ENCODE measurements around the gene SPPL2B. TPM values are rescaled to one million over a fixed set of nuclear protein-coding genes. Genes with fewer than 3 reads are reported as not detected.

SPPL2B gene
- total and polyA plus RNA-seq, 9 donors: 1.5 to 66.6 (median 47.9) TPM

DNA sequence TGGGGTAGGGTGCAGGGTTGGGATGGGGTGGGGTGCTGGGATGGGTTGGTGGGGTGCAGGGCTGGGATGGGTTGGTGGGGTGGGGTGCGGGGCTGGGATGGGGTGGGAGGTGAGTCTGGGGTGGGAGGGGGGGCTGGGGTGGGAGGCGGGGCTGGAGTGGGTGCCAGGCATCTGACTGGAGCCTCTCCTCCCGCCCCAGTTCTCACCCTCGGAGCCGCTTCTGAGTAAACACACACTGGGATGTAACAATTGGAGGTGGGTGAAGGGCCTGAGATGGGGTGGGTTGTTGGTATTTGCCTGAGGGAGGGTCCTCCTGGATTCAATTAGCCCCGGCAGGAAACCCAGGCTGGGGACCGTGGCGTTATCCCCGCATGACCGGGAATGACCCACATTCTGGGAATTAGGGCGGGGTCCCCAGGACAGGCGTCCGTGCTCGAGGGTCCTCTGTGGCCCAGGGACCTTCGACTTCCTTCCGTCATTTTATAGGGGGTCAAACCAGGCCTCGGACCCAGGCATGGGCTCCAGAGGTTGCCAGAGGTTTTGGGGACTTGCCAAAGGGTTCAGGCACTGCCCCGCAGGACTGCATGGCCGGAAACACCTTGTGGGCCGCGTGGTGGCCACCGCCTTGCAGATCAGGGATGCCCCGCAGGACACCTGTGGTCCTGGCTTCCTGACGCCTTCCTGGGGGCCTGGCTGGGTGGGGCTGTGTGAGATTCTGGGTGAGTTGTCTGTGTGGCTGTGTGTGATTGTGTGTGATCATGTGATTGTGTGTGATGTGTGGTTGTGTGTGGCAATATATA, 33.0 kb downstream of the SPPL2B start:
- DNase-seq: no peak
- H3K27me3 ChIP-seq: no peaks in the 10 kb centered on the region
- H3K4me1 ChIP-seq (ENCODE audit: insufficient read depth): no peaks in the 10 kb centered on the region
- TF ChIP-seq, protein P1, sequence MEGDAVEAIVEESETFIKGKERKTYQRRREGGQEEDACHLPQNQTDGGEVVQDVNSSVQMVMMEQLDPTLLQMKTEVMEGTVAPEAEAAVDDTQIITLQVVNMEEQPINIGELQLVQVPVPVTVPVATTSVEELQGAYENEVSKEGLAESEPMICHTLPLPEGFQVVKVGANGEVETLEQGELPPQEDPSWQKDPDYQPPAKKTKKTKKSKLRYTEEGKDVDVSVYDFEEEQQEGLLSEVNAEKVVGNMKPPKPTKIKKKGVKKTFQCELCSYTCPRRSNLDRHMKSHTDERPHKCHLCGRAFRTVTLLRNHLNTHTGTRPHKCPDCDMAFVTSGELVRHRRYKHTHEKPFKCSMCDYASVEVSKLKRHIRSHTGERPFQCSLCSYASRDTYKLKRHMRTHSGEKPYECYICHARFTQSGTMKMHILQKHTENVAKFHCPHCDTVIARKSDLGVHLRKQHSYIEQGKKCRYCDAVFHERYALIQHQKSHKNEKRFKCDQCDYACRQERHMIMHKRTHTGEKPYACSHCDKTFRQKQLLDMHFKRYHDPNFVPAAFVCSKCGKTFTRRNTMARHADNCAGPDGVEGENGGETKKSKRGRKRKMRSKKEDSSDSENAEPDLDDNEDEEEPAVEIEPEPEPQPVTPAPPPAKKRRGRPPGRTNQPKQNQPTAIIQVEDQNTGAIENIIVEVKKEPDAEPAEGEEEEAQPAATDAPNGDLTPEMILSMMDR (IDR thresholded peaks at IDR 0.05): no peak
- TF ChIP-seq POLR2A (IDR thresholded peaks at IDR 0.05) (no peak), EP300 (IDR thresholded peaks at IDR 0.05) (no peak)
- H3K4me3 ChIP-seq: no peak overlapping the region
- no peak overlapping the region for H3K27ac ChIP-seq
- 32 to 36% (median 34%) methylated on average over 23 to 24 of the region's 24 CpGs for WGBS, 3 donors
- intact Hi-C loops (cut with DNase I): no loop called here
- no peaks in the 10 kb centered on the region for H3K9me3 ChIP-seq
- no peaks in the 10 kb centered on the region for H3K36me3 ChIP-seq

DNA sequence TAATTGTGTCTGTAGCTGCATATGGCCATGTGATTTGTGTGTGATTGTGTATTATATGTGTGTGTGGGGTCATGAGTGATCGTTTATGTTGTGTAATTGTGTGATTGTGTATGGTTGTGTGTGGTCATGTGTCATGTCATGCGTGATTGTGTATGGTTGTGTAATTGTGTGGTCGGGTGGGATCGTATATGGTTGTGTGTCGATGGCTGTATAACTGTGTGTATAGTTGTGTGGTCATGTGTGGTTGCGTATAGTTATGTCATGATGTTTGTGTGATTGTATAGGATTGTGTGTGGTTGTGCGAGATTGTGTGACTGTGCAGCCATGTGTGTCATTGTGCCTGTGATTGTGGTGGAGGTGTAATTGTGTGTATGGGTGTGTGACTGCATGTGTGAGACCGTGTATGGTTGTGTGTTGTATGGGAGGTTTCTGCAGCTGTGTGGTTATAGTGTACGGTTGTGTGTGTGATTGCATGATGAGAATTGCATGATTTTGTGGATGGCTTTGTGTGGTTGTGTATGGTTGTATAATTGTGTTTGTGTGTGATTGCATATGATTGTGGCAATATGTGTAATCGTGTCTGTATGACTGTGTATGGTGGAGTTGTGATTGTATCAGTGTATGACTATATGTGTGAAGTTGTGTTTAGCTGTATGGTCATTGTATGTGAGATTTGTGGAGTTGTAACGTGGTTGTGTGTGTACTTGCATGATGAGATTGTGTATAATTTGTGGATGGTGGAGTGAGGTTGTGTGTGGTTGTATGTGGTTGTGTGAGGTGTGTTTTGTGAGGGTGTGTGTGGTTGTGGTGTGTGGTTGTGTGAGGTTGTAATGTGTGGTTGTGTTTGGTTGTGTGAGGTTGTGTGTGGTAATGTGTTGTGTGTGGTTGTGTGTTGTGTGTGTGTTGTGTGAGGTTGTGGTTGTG, 33.8 kb downstream of the SPPL2B start:
- H3K4me1 ChIP-seq (ENCODE audit: insufficient read depth): no peaks in the 10 kb centered on the region
- 89 to 92% (median 92%) methylated on average over 11 of the region's 11 CpGs for WGBS, 3 donors
- intact Hi-C loops (cut with DNase I): no loop called here

DNA sequence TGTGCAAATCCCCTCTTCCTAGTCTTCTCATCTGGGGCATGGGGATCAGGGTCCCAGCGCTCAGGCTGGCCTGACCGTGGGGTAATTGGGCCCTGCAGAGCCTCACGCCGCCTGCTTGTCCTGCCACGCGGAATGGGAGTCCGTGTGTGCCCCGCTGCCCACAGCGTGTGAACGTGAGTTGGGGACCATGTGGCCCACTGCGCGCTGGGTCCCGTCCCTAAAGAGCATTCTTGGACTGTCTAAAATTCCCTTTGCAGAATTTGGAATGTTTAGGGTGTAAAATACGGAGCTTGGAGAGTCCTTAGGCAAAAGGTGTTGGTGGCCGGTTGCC, 34.5 kb downstream of the SPPL2B start:
- H3K27me3 ChIP-seq: no peaks in the 10 kb centered on the region
- H3K4me1 ChIP-seq (ENCODE audit: insufficient read depth): no peaks in the 10 kb centered on the region
- intact Hi-C loops (cut with DNase I): no loop called here
- H3K36me3 ChIP-seq: no peaks in the 10 kb centered on the region
- H3K4me3 ChIP-seq: no peak overlapping the region
- WGBS, 3 donors: 74 to 82% (median 75%) methylated on average over 15 of the region's 15 CpGs
- no peak overlapping the region for H3K27ac ChIP-seq
- no peaks in the 10 kb centered on the region for H3K9me3 ChIP-seq
- no peak for DNase-seq
- no peak for TF ChIP-seq POLR2A (IDR thresholded peaks at IDR 0.05)
- no peak for TF ChIP-seq EP300 (IDR thresholded peaks at IDR 0.05)

More for the DNA sequence above, 33.8 kb downstream of the SPPL2B start:
- H3K4me3 ChIP-seq: no peak overlapping the region
- no peak for DNase-seq
- no peaks in the 10 kb centered on the region for H3K27me3 ChIP-seq
- H3K27ac ChIP-seq: no peak overlapping the region
- H3K36me3 ChIP-seq: no peaks in the 10 kb centered on the region
- H3K9me3 ChIP-seq: no peaks in the 10 kb centered on the region
- TF ChIP-seq, protein P1 (IDR thresholded peaks at IDR 0.05): no peak
- no peak for TF ChIP-seq EP300 (IDR thresholded peaks at IDR 0.05)
- TF ChIP-seq POLR2A (IDR thresholded peaks at IDR 0.05): no peak

DNA sequence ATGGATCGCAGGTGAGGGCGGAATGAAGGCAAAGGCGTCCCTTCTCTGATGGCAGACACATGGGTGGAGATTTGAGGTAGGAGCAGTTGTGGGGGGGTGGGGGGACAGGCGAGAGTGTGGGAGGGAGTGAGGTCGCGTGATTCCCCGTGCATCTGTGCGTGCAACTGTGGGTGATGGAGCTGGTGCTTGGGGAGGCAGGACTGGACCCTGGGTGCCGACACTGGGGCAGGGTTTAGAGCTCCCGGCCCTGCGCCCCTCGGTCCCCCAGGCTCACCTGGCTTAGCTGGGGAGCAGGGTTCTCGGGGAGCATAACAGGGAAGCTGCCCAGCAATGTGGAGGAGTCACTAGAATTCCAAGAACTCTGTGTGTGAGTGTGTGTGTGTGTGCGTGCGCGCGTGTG, 34.9 kb downstream of the SPPL2B start:
- no peak for DNase-seq
- H3K4me3 ChIP-seq: no peak overlapping the region
- no peaks in the 10 kb centered on the region for H3K27me3 ChIP-seq
- intact Hi-C loops (cut with DNase I): no loop called here
- H3K4me1 ChIP-seq (ENCODE audit: insufficient read depth): no peaks in the 10 kb centered on the region
- TF ChIP-seq, protein P1 (IDR thresholded peaks at IDR 0.05): no peak
- 19 to 33% (median 22%) methylated on average over 17 of the region's 17 CpGs for WGBS, 3 donors
- H3K27ac ChIP-seq: no peak overlapping the region
- no peaks in the 10 kb centered on the region for H3K9me3 ChIP-seq
- H3K36me3 ChIP-seq: no peaks in the 10 kb centered on the region

Measured in ovary (tissue), 9 donors.